PFSK-1 (cell line): ENCODE results near the gene ZNF536.

Experiments used
- FOXP2 ChIP-seq: optimal IDR thresholded peaks from 2 replicates; pipeline ENCODE3; 2011; ENCODE audit warnings: borderline replicate concordance, control low read depth, inconsistent platforms; ENCODE audit not compliant: insufficient read depth; ENCODE audit errors: extremely low read length, extremely low read depth
- POLR2AphosphoS5 ChIP-seq: IDR thresholded peaks from 2 replicates; pipeline ENCODE4 v1.6.1; 2012; ENCODE audit warnings: low read depth, mild to moderate bottlenecking, control low read depth, low read length, moderate library complexity
- REST ChIP-seq, 2 experiments: IDR thresholded peaks; 2 replicates each; pipeline versions ENCODE4 v1.6.1 to v1.8.0; 2011 to 2012; ENCODE audit warnings: low read depth in 2 of 2, low read length in 2 of 2, control low read depth in 1 of 2, inconsistent platforms in 1 of 2, mild to moderate bottlenecking in 1 of 2, moderate library complexity in 1 of 2; ENCODE audit not compliant: insufficient read depth in 1 of 2
- SIN3A ChIP-seq: IDR thresholded peaks from 2 replicates; pipeline ENCODE4 v1.6.1; 2012; ENCODE audit warnings: mild to moderate bottlenecking, low read length, moderate library complexity, borderline replicate concordance; ENCODE audit not compliant: insufficient read depth
- TAF1 ChIP-seq: IDR thresholded peaks from 2 replicates; pipeline ENCODE4 v1.6.1; 2012; ENCODE audit warnings: low read length, control low read depth, borderline replicate concordance; ENCODE audit not compliant: insufficient read depth

GRCh38 chr19:30444686-30445232 is 72.6 kb downstream of the ZNF536 start:
- TF ChIP-seq TAF1 (no peak), REST (IDR thresholded peaks at IDR 0.05; ENCODE audit: insufficient read depth in 1 of 2, low read depth in 2 of 2, low read length in 2 of 2) (no peak), POLR2AphosphoS5 (no peak), SIN3A (no peak), FOXP2 (no peak)
